HepG2 (cell line): ENCODE measurements around the gene NDUFB10. TPM values are rescaled to one million over a fixed set of nuclear protein-coding genes. Genes with fewer than 3 reads are reported as not detected.
A peak's percentile ranks its signal among the peaks of the same experiment; 100 is the strongest.

Source experiments
- ATF3 ChIP-seq: sonication (generic); formaldehyde crosslinking; IDR thresholded peaks from 2 replicates; pipeline ENCODE4 v1.4.0; 2020; ENCODE audit warnings: missing genetic modification reagents
- CAMTA2 ChIP-seq: sonication (generic); formaldehyde crosslinking; IDR thresholded peaks from 2 replicates; pipeline ENCODE4 v1.4.0; 2020; ENCODE audit warnings: mild to moderate bottlenecking, missing genetic modification reagents, borderline replicate concordance
- CENPX ChIP-seq: sonication (generic); formaldehyde crosslinking; IDR thresholded peaks from 2 replicates; pipeline ENCODE4 v1.9.0; 2021; ENCODE audit warnings: mild to moderate bottlenecking, missing genetic modification reagents, moderate library complexity
- GABPB1 ChIP-seq: IDR thresholded peaks from 2 replicates; pipeline ENCODE4 v1.6.1; 2016; ENCODE audit warnings: mild to moderate bottlenecking, missing genetic modification reagents, moderate library complexity, missing compliant biosample characterization
- HMGA1 ChIP-seq: sonication (generic); formaldehyde crosslinking; conservative IDR thresholded peaks from 2 replicates; pipeline ENCODE4 v1.4.0; 2020; ENCODE audit warnings: missing genetic modification reagents
- HMGXB4 ChIP-seq, 2 experiments: sonication (generic) in 1 of 2; formaldehyde crosslinking in 1 of 2; IDR thresholded peaks; 2 replicates each; pipeline versions ENCODE4 v1.4.0 to v1.6.1; 2018 to 2020; ENCODE audit warnings: missing genetic modification reagents in 2 of 2, borderline replicate concordance in 1 of 2, low read depth in 1 of 2, mild to moderate bottlenecking in 1 of 2, missing biosample characterization in 1 of 2
- KDM5B ChIP-seq: sonication (generic); formaldehyde crosslinking; IDR thresholded peaks from 2 replicates; pipeline ENCODE4 v1.4.0; 2020; ENCODE audit warnings: missing genetic modification reagents, mild to moderate bottlenecking, borderline replicate concordance
- MIER2 ChIP-seq: IDR thresholded peaks from 2 replicates; pipeline ENCODE4 v1.6.1; 2016; ENCODE audit warnings: missing biosample characterization, missing genetic modification reagents
- NFYC ChIP-seq: IDR thresholded peaks from 2 replicates; pipeline ENCODE4 v1.6.1; 2016; ENCODE audit warnings: missing genetic modification reagents, missing compliant biosample characterization
- NR2F2 ChIP-seq: IDR thresholded peaks from 2 replicates; pipeline ENCODE4 v1.6.1; 2012; ENCODE audit warnings: low read depth, inconsistent platforms, borderline replicate concordance
- RBM39 ChIP-seq: fragments of 200-400 bp; formaldehyde crosslinking; IDR thresholded peaks from one replicate; pipeline ENCODE4 v1.6.1; 2018; ENCODE audit warnings: antibody characterized with exemption, mild to moderate bottlenecking, low read depth, low read length; ENCODE audit not compliant: poor library complexity, severe bottlenecking
- SIN3B ChIP-seq: fragments of 150-350 bp; IDR thresholded peaks from 2 replicates; pipeline ENCODE4 v1.6.1; 2014; ENCODE audit warnings: low read length
- SP2 ChIP-seq: sonication (generic); formaldehyde crosslinking; IDR thresholded peaks from 2 replicates; pipeline ENCODE4 v1.5.1; 2020; ENCODE audit warnings: mild to moderate bottlenecking, missing genetic modification reagents
- STAT5B ChIP-seq: sonication (generic); formaldehyde crosslinking; IDR thresholded peaks from 2 replicates; pipeline ENCODE4 v1.4.0; 2020; ENCODE audit warnings: missing genetic modification reagents
- SUZ12 ChIP-seq: fragments of 150-350 bp; IDR thresholded peaks from 2 replicates; pipeline ENCODE4 v1.6.1; 2014; ENCODE audit warnings: low read depth, low read length
- TIGD3 ChIP-seq: sonication (generic); formaldehyde crosslinking; IDR thresholded peaks from 2 replicates; pipeline ENCODE4 v1.5.1; 2020; ENCODE audit warnings: mild to moderate bottlenecking, missing genetic modification reagents, borderline replicate concordance
- ZBTB1 ChIP-seq: sonication (generic); formaldehyde crosslinking; IDR thresholded peaks from 2 replicates; pipeline ENCODE4 v1.4.0; 2020; ENCODE audit warnings: missing genetic modification reagents, borderline replicate concordance
- ZFP1 ChIP-seq: IDR thresholded peaks from 2 replicates; pipeline ENCODE4 v1.6.1; 2016
- ZNF18 ChIP-seq: sonication (generic); formaldehyde crosslinking; IDR thresholded peaks from 2 replicates; pipeline ENCODE4 v1.8.0; 2022; ENCODE audit warnings: mild to moderate bottlenecking, missing genetic modification reagents; ENCODE audit not compliant: insufficient replicate concordance
- ZNF639 ChIP-seq: conservative IDR thresholded peaks from 2 replicates; pipeline ENCODE4 v1.6.1; 2018; ENCODE audit warnings: missing genetic modification reagents
- ZNF772 ChIP-seq: sonication (generic); formaldehyde crosslinking; IDR thresholded peaks from 2 replicates; pipeline ENCODE4 v1.5.0; 2020; ENCODE audit warnings: mild to moderate bottlenecking, missing genetic modification reagents
- ZNF839 ChIP-seq: sonication (generic); formaldehyde crosslinking; IDR thresholded peaks from 2 replicates; pipeline ENCODE4 v1.4.0; 2020; ENCODE audit warnings: missing genetic modification reagents, mild to moderate bottlenecking, borderline replicate concordance
- ZSCAN21 ChIP-seq: sonication (generic); formaldehyde crosslinking; IDR thresholded peaks from 2 replicates; pipeline ENCODE4 v1.8.0; 2022; ENCODE audit warnings: mild to moderate bottlenecking, missing genetic modification reagents, moderate library complexity, borderline replicate concordance
- polyA plus RNA-seq, 8 experiments: library from polyadenylated mRNA; depleted of rRNA in 3 of 8; stranded (reverse) in 7 of 8; unstranded in 1 of 8; fragments of >200 nt; fragmentation: Illumina TruSeq in 4 of 8; extraction: Trizol in 4 of 8; gene quantifications; 2 replicates each; pipeline versions ENCODE4 v1.2.1 to v1.2.3, GENCODE V29; 2011 to 2016; ENCODE audit warnings: low read depth in 4 of 8, missing spikeins in 1 of 8, mixed read lengths in 1 of 8; ENCODE audit not compliant: insufficient read depth in 1 of 8
- total RNA-seq, 5 experiments: library from RNA; depleted of rRNA; stranded (reverse); fragments of >200 nt; fragmentation: Illumina TruSeq; extraction: Trizol; gene quantifications; 2 replicates each; pipeline ENCODE4 v1.2.3, GENCODE V29; 2016; ENCODE audit warnings: low read depth in 1 of 5

Gene NDUFB10
- total and polyA plus RNA-seq, 2 of the 13 experiments (the other 11 are each of a cell fraction or from before 2014, with no cell fraction given), result 68.6 to 157 TPM

GRCh38 chr16:1942810-1943726 is 16.3 kb upstream of the NDUFB10 start, which contains the start of gene MSRB1 (continued):
- TF ChIP-seq GABPB1 (CRISPR knock-in tag) (peak; percentile 89), CAMTA2 (no peak), ZNF839 (CRISPR knock-in tag) (no peak), STAT5B (no peak), KDM5B (CRISPR knock-in tag) (peak; percentile 89; the same call in 1 of the 2 replicates), ZNF772 (CRISPR knock-in tag) (0 out of 2 replicates have a peak, but pooled peaks have one; percentile 4), ZNF639 (CRISPR knock-in tag) (peak; percentile 91), SP2 (CRISPR knock-in tag) (peak; percentile 82), CENPX (no peak), MIER2 (CRISPR knock-in tag) (no peak), RBM39 (no peak), NFYC (CRISPR knock-in tag) (peak; percentile 84), ZNF18 (peak; percentile 1), TIGD3 (CRISPR knock-in tag) (peak; percentile 55; the same call in 1 of the 2 replicates), ZSCAN21 (CRISPR knock-in tag) (peak; percentile 11; the same call in 1 of the 2 replicates), ZFP1 (CRISPR knock-in tag) (no peak), ZBTB1 (CRISPR knock-in tag) (no peak), SIN3B (no peak), HMGXB4 (CRISPR knock-in tag; IDR thresholded peaks at IDR 0.05; ENCODE audit: borderline replicate concordance in 1 of 2, low read depth in 1 of 2) (peak; percentile 52 to 76), HMGA1 (CRISPR knock-in tag) (no peak), NR2F2 (no peak), ATF3 (CRISPR knock-in tag) (no peak), SUZ12 (no peak)
